ENCODE data around the gene MAP7D3. TPM values are rescaled to one million over a fixed set of nuclear protein-coding genes. Genes with fewer than 3 reads are reported as not detected.
"Not testable (repeated sequence)": the region's sequence is repeated elsewhere in the genome, so short reads cannot be mapped to it uniquely, and the experiment has no call there.

MAP7D3 gene
- total and polyA plus RNA-seq, 2 donors (not counting 1 experiment from before 2014, with no cell fraction given) = 19.0 to 30.7 TPM

- TF ChIP-seq EZH2 (IDR thresholded peaks at IDR 0.05; ENCODE audit: low read length, missing control alignments) = no peak
- TF ChIP-seq CTCF (conservative IDR thresholded peaks at IDR 0.05 in 1 of 2, IDR thresholded peaks at IDR 0.05 in 1 of 2; ENCODE audit: low read depth in 1 of 2, low read length in 2 of 2) = no peak
- H3K9me3 ChIP-seq (ENCODE audit: control insufficient read depth, insufficient read depth, low read depth, low read length) = no peaks in the 10 kb centered on the region
- H3K4me1 ChIP-seq (ENCODE audit: control insufficient read depth, extremely low read depth, insufficient read depth, low read length) = peaks cover 4% of the 10 kb centered on the region
- peak overlapping the region; percentile 78 for H3K9ac ChIP-seq (ENCODE audit: insufficient read depth, low read length)
- peak overlapping the region; percentile 65 to 71 (median 67) for H3K4me3 ChIP-seq (replicated peaks in 1 of 4; ENCODE audit: control extremely low read depth in 1 of 4, insufficient read depth in 1 of 4, low read depth in 3 of 4, low read length in 4 of 4)
- H3K36me3 ChIP-seq (ENCODE audit: control insufficient read depth, insufficient read depth, low read length) = no peaks in the 10 kb centered on the region
- no peak overlapping the region for H2AFZ ChIP-seq (ENCODE audit: low read length)
- H3K79me2 ChIP-seq (ENCODE audit: control insufficient read depth, insufficient read depth, low read length) = peaks cover 18% of the 10 kb centered on the region
- peak; percentile 32 to 37 for DNase-seq (ENCODE audit: low read depth in 2 of 2)
- no peaks in the 10 kb centered on the region for H3K27me3 ChIP-seq (ENCODE audit: control insufficient read depth, insufficient read depth, low read length)
- peak overlapping the region; percentile 52 for H3K4me2 ChIP-seq (ENCODE audit: extremely low read depth, insufficient read depth, low read length)
- peak overlapping the region; percentile 74 for H3K27ac ChIP-seq (ENCODE audit: insufficient read depth, low read length)
- no peaks in the 10 kb centered on the region for H4K20me1 ChIP-seq (ENCODE audit: control insufficient read depth, extremely low read depth, insufficient read depth, low read length)
These were observed 784 bp downstream of the MAP7D3 start for GRCh38 chrX:136250191-136251040.

GRCh38 chrX:136246201-136246600 is 5.0 kb downstream of the MAP7D3 start:
- TF ChIP-seq CTCF (conservative IDR thresholded peaks at IDR 0.05 in 1 of 2, IDR thresholded peaks at IDR 0.05 in 1 of 2; ENCODE audit: low read depth in 1 of 2, low read length in 2 of 2) (no peak), EZH2 (IDR thresholded peaks at IDR 0.05; ENCODE audit: low read length, missing control alignments) (no peak)
- DNase-seq (ENCODE audit: low read depth in 2 of 2) = no peak
- H3K36me3 ChIP-seq (ENCODE audit: control insufficient read depth, insufficient read depth, low read length) = peaks cover 3% of the 10 kb centered on the region
- H3K9me3 ChIP-seq (ENCODE audit: control insufficient read depth, insufficient read depth, low read depth, low read length) = no peaks in the 10 kb centered on the region
- no peak overlapping the region for H3K4me2 ChIP-seq (ENCODE audit: extremely low read depth, insufficient read depth, low read length)
- H3K27ac ChIP-seq (ENCODE audit: insufficient read depth, low read length) = no peak overlapping the region
- no peak overlapping the region for H2AFZ ChIP-seq (ENCODE audit: low read length)
- no peak overlapping the region for H3K9ac ChIP-seq (ENCODE audit: insufficient read depth, low read length)
- peaks cover 18% of the 10 kb centered on the region for H3K79me2 ChIP-seq (ENCODE audit: control insufficient read depth, insufficient read depth, low read length)
- peaks cover 2% of the 10 kb centered on the region for H3K4me1 ChIP-seq (ENCODE audit: control insufficient read depth, extremely low read depth, insufficient read depth, low read length)
- no peak overlapping the region for H3K4me3 ChIP-seq (replicated peaks in 1 of 4; ENCODE audit: control extremely low read depth in 1 of 4, insufficient read depth in 1 of 4, low read depth in 3 of 4, low read length in 4 of 4)
- H4K20me1 ChIP-seq (ENCODE audit: control insufficient read depth, extremely low read depth, insufficient read depth, low read length) = no peaks in the 10 kb centered on the region
- H3K27me3 ChIP-seq (ENCODE audit: control insufficient read depth, insufficient read depth, low read length) = no peaks in the 10 kb centered on the region

GRCh38 chrX:136237849-136238248 is 13.4 kb downstream of the MAP7D3 start:
- H2AFZ ChIP-seq (ENCODE audit: low read length); H3K36me3 ChIP-seq (ENCODE audit: control insufficient read depth, insufficient read depth, low read length); H4K20me1 ChIP-seq (ENCODE audit: control insufficient read depth, extremely low read depth, insufficient read depth, low read length); H3K4me1 ChIP-seq (ENCODE audit: control insufficient read depth, extremely low read depth, insufficient read depth, low read length); H3K79me2 ChIP-seq (ENCODE audit: control insufficient read depth, insufficient read depth, low read length); H3K27me3 ChIP-seq (ENCODE audit: control insufficient read depth, insufficient read depth, low read length); H3K4me3 ChIP-seq (replicated peaks in 1 of 4; ENCODE audit: control extremely low read depth in 1 of 4, insufficient read depth in 1 of 4, low read depth in 3 of 4, low read length in 4 of 4); H3K9ac ChIP-seq (ENCODE audit: insufficient read depth, low read length); H3K4me2 ChIP-seq (ENCODE audit: extremely low read depth, insufficient read depth, low read length); H3K9me3 ChIP-seq (ENCODE audit: control insufficient read depth, insufficient read depth, low read depth, low read length); DNase-seq (ENCODE audit: low read depth in 2 of 2); H3K27ac ChIP-seq (ENCODE audit: insufficient read depth, low read length): not testable (repeated sequence)
